GM06990 (cell line): ENCODE measurements around the gene NDFIP1.

Experiments
- DNase-seq: peaks from one replicate; pipeline ENCODE4 v3.0.0-alpha.2; 2011; ENCODE audit not compliant: insufficient read length; ENCODE audit errors: extremely low read depth
- H3K27me3 ChIP-seq: replicated peaks from 2 replicates; pipeline ENCODE4 v1.6.0; 2011; ENCODE audit warnings: low read length; ENCODE audit not compliant: control insufficient read depth, insufficient read depth
- H3K36me3 ChIP-seq: 2 replicates; pipeline ENCODE4 v1.5.1; 2011; ENCODE audit warnings: low read length; ENCODE audit not compliant: control insufficient read depth, insufficient read depth
- H3K4me3 ChIP-seq: replicated peaks from 2 replicates; pipeline ENCODE4 v1.5.1; 2011; ENCODE audit warnings: low read depth, mild to moderate bottlenecking, control low read depth, low read length
- CTCF ChIP-seq: IDR thresholded peaks from 2 replicates; pipeline ENCODE4 v1.5.1; 2011; ENCODE audit warnings: low read length, control low read depth, mild to moderate bottlenecking, inconsistent platforms; ENCODE audit not compliant: insufficient read depth, poor library complexity, severe bottlenecking

Gene NDFIP1

DNA sequence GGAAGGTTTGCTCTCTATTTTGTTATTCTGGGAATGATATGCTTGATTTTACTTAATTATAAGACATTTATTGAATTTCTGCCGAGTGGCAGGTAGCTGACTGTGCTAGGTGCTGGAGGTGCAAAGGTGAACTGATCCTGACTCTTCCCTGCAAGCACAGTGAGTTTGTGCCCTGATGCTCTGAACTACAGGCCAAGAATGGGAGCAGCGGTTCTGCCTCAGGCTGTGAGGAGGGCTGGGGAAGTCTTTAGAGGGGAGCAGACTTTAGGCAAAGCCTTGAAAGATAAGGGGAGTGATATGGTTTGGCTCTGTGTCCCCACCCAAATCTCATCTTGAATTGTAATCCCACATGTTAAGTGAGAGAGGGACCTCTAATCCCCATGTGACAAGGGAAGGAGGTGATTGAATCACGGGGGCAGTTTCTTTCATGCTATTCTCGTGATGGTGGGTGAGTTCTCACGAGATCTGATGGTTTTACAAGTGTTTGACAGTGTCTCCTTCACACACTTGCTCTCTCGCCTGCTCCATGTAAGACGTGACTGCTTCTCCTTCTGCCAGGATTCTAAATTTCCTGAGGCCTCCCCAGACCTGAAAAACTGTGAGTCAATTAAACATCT is 73.1 kb downstream of the NDFIP1 start:
- DNase-seq = no peak
- H3K4me3 ChIP-seq = no peak overlapping the region
- H3K27me3 ChIP-seq = no peaks in the 10 kb centered on the region; the same call in 1 of the 2 replicates
- H3K36me3 ChIP-seq = no peaks in the 10 kb centered on the region
- no peak for TF ChIP-seq CTCF

DNA sequence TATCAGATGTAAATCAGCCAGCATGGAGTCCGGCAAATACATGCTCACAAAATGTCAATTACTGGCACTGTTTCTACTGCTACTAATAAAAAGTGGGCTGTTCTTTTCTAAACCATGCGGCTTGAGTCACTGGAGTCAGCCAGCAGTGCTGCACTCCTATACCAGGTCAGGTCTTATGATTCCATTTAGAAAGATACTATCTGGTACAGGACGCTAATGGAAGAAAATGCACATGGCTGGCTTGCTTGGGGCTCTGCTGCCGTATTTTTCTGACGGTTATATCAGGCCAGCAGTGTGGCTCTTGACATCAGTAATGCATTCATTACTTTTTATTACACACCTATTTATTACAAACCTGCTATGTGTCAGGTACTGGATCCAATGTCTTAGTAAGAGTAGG is 74.3 kb downstream of the NDFIP1 start:
- no peak for TF ChIP-seq CTCF
- DNase-seq = no peak

GRCh38 chr5:142183561-142183960 is 75.0 kb downstream of the NDFIP1 start:
- no peak for TF ChIP-seq CTCF
- Histone ChIP-seq H3K36me3 (no peaks in the 10 kb centered on the region), H3K27me3 (no peaks in the 10 kb centered on the region; the same call in 1 of the 2 replicates), H3K4me3 (no peak overlapping the region)
- DNase-seq = no peak

More for the DNA sequence above, 74.3 kb downstream of the NDFIP1 start:
- Histone ChIP-seq H3K27me3 (no peaks in the 10 kb centered on the region; the same call in 1 of the 2 replicates), H3K36me3 (no peaks in the 10 kb centered on the region), H3K4me3 (no peak overlapping the region)

GRCh38 chr5:142184988-142185387 is 76.4 kb downstream of the NDFIP1 start:
- Histone ChIP-seq H3K4me3 (no peak overlapping the region), H3K36me3 (no peaks in the 10 kb centered on the region), H3K27me3 (no peaks in the 10 kb centered on the region; the same call in 1 of the 2 replicates)
- no peak for TF ChIP-seq CTCF
- DNase-seq = no peak

DNA sequence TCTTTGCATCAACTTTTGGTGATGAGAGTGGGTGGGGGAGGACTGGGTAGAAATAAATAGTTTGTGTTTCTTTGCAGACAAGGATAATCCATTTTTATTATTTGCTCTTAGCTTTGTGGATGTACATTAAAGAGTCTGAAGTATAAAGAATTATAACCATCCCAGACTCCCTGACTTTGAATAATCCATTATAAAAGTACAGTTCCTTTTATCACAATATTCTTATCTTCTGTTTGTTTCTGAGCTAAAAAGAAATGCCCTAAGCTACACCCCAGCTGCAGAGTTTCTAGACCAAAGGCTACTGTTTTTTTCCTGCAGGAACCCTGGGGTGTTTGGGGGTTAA is 77.9 kb downstream of the NDFIP1 start:
- TF ChIP-seq CTCF = no peak
- H3K36me3 ChIP-seq = no peaks in the 10 kb centered on the region
- DNase-seq = no peak
- no peaks in the 10 kb centered on the region; the same call in 1 of the 2 replicates for H3K27me3 ChIP-seq
- no peak overlapping the region for H3K4me3 ChIP-seq
